Measurements from ENCODE around the gene GPX4.

GPX4 gene

GRCh38 chr19:1069009-1069779 lies 34.6 kb upstream of the GPX4 start:
- peaks cover 26% of the 10 kb centered on the region for H3K27me3 ChIP-seq (ENCODE audit: low read depth, low read length)
- peaks cover 0 to 44% of the 10 kb centered on the region in 2 donors for H3K4me1 ChIP-seq (ENCODE audit: control insufficient read depth in 1 of 2, insufficient read depth in 2 of 2, low read length in 2 of 2)
- H3K36me3 ChIP-seq (ENCODE audit: control insufficient read depth in 1 of 2, insufficient read depth in 2 of 2, low read length in 2 of 2): no peaks in the 10 kb centered on the region
- no peak overlapping the region for H3K27ac ChIP-seq (ENCODE audit: low read length)
- no peaks in the 10 kb centered on the region for H3K9me3 ChIP-seq (ENCODE audit: control insufficient read depth in 1 of 2, low read length in 2 of 2)
- H3K4me3 ChIP-seq (ENCODE audit: low read depth in 1 of 2, low read length in 2 of 2): peak overlapping the region; percentile 39 to 59

GRCh38 chr19:1070576-1070930 lies 33.2 kb upstream of the GPX4 start:
- H3K36me3 ChIP-seq (ENCODE audit: control insufficient read depth in 1 of 2, insufficient read depth in 2 of 2, low read length in 2 of 2): no peaks in the 10 kb centered on the region
- H3K9me3 ChIP-seq (ENCODE audit: control insufficient read depth in 1 of 2, low read length in 2 of 2): no peaks in the 10 kb centered on the region
- no peak overlapping the region for H3K4me3 ChIP-seq (ENCODE audit: low read depth in 1 of 2, low read length in 2 of 2)
- H3K27ac ChIP-seq (ENCODE audit: low read length): no peak overlapping the region
- peaks cover 22% of the 10 kb centered on the region for H3K27me3 ChIP-seq (ENCODE audit: low read depth, low read length)
- H3K4me1 ChIP-seq (ENCODE audit: control insufficient read depth in 1 of 2, insufficient read depth in 2 of 2, low read length in 2 of 2): peaks cover under 1 to 32% of the 10 kb centered on the region in 2 donors

- Histone ChIP-seq H3K4me1 (ENCODE audit: control insufficient read depth in 1 of 2, insufficient read depth in 2 of 2, low read length in 2 of 2) (peaks cover 4 to 28% of the 10 kb centered on the region in 2 donors), H3K27ac (ENCODE audit: low read length) (no peak overlapping the region), H3K4me3 (ENCODE audit: low read depth in 1 of 2, low read length in 2 of 2) (no peak overlapping the region), H3K9me3 (ENCODE audit: control insufficient read depth in 1 of 2, low read length in 2 of 2) (no peaks in the 10 kb centered on the region), H3K27me3 (ENCODE audit: low read depth, low read length) (peaks cover 16% of the 10 kb centered on the region), H3K36me3 (ENCODE audit: control insufficient read depth in 1 of 2, insufficient read depth in 2 of 2, low read length in 2 of 2) (no peaks in the 10 kb centered on the region)
Measured at GRCh38 chr19:1070931-1071791, 32.6 kb upstream of the GPX4 start.

- H3K4me1 ChIP-seq (ENCODE audit: control insufficient read depth in 1 of 2, insufficient read depth in 2 of 2, low read length in 2 of 2): peaks cover 4 to 15% of the 10 kb centered on the region in 2 donors
- H3K4me3 ChIP-seq (ENCODE audit: low read depth in 1 of 2, low read length in 2 of 2): no peak overlapping the region
- H3K36me3 ChIP-seq (ENCODE audit: control insufficient read depth in 1 of 2, insufficient read depth in 2 of 2, low read length in 2 of 2): no peaks in the 10 kb centered on the region
- H3K27ac ChIP-seq (ENCODE audit: low read length): no peak overlapping the region
- peaks cover 13% of the 10 kb centered on the region for H3K27me3 ChIP-seq (ENCODE audit: low read depth, low read length)
- no peaks in the 10 kb centered on the region for H3K9me3 ChIP-seq (ENCODE audit: control insufficient read depth in 1 of 2, low read length in 2 of 2)
Measured at GRCh38 chr19:1072371-1073015, 31.3 kb upstream of the GPX4 start.

GRCh38 chr19:1073063-1073955 lies 30.5 kb upstream of the GPX4 start:
- no peak overlapping the region for H3K4me3 ChIP-seq (ENCODE audit: low read depth in 1 of 2, low read length in 2 of 2)
- H3K4me1 ChIP-seq (ENCODE audit: control insufficient read depth in 1 of 2, insufficient read depth in 2 of 2, low read length in 2 of 2): peaks cover 4 to 14% of the 10 kb centered on the region in 2 donors
- H3K9me3 ChIP-seq (ENCODE audit: control insufficient read depth in 1 of 2, low read length in 2 of 2): no peaks in the 10 kb centered on the region
- H3K27me3 ChIP-seq (ENCODE audit: low read depth, low read length): peaks cover 13% of the 10 kb centered on the region
- H3K36me3 ChIP-seq (ENCODE audit: control insufficient read depth in 1 of 2, insufficient read depth in 2 of 2, low read length in 2 of 2): no peaks in the 10 kb centered on the region
- no peak overlapping the region for H3K27ac ChIP-seq (ENCODE audit: low read length)

DNA sequence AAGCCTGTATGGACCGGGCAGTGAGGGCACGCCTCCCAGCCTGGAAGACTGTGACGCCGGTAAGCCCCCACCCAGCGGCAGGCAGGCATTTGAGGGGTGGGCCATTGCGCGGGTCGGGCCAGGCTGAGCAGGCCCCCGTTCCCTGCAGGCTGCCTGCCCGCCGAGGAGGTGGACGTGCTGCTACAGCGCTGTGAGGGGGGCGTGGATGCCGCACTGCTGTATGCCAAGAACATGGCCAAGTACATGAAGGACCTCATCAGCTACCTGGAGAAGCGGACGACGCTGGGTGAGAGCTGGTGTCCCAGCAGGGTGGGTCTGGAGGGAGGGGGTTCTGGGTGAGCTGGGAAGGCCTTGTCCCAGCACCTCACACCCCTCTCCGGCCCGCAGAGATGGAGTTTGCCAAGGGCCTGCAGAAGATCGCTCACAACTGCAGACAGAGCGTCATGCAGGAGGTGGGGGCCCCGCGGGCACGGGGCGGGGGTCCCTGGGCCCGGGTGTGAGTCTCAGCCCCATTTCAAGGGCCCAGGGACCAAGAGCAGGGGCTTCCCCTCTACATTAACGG lies 29.8 kb upstream of the GPX4 start:
- no peak overlapping the region for H3K27ac ChIP-seq (ENCODE audit: low read length)
- peaks cover 4 to 14% of the 10 kb centered on the region in 2 donors for H3K4me1 ChIP-seq (ENCODE audit: control insufficient read depth in 1 of 2, insufficient read depth in 2 of 2, low read length in 2 of 2)
- H3K4me3 ChIP-seq (ENCODE audit: low read depth in 1 of 2, low read length in 2 of 2): no peak overlapping the region

GRCh38 chr19:1074544-1075283 lies 29.1 kb upstream of the GPX4 start:
- Histone ChIP-seq H3K4me1 (ENCODE audit: control insufficient read depth in 1 of 2, insufficient read depth in 2 of 2, low read length in 2 of 2) (peaks cover 4 to 9% of the 10 kb centered on the region in 2 donors), H3K36me3 (ENCODE audit: control insufficient read depth in 1 of 2, insufficient read depth in 2 of 2, low read length in 2 of 2) (no peaks in the 10 kb centered on the region), H3K27ac (ENCODE audit: low read length) (no peak overlapping the region), H3K27me3 (ENCODE audit: low read depth, low read length) (peaks cover 7% of the 10 kb centered on the region), H3K9me3 (ENCODE audit: control insufficient read depth in 1 of 2, low read length in 2 of 2) (no peaks in the 10 kb centered on the region), H3K4me3 (ENCODE audit: low read depth in 1 of 2, low read length in 2 of 2) (no peak overlapping the region)

More for the DNA sequence above, 29.8 kb upstream of the GPX4 start:
- Histone ChIP-seq H3K36me3 (ENCODE audit: control insufficient read depth in 1 of 2, insufficient read depth in 2 of 2, low read length in 2 of 2) (no peaks in the 10 kb centered on the region), H3K9me3 (ENCODE audit: control insufficient read depth in 1 of 2, low read length in 2 of 2) (no peaks in the 10 kb centered on the region), H3K27me3 (ENCODE audit: low read depth, low read length) (peaks cover 7% of the 10 kb centered on the region)

DNA sequence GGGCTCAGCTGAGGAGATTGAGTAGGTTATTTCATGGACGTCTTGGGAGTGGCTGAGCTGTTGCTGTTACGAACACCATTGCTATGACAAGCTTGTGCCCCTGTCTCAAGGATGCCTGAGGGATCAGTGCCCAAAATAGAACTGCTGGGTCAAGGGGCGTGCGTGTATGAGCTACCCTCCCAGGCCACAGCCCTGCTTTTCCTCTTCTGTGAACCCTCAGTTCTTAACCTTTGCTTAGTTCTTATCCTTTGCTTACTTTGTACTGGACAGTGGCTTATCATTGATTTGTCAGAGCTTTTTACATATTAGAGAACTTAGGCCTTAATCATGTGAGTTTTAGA lies 27.8 kb upstream of the GPX4 start:
- Histone ChIP-seq H3K9me3 (ENCODE audit: control insufficient read depth in 1 of 2, low read length in 2 of 2) (no peaks in the 10 kb centered on the region), H3K36me3 (ENCODE audit: control insufficient read depth in 1 of 2, insufficient read depth in 2 of 2, low read length in 2 of 2) (no peaks in the 10 kb centered on the region), H3K27me3 (ENCODE audit: low read depth, low read length) (peaks cover 3% of the 10 kb centered on the region), H3K27ac (ENCODE audit: low read length) (no peak overlapping the region), H3K4me3 (ENCODE audit: low read depth in 1 of 2, low read length in 2 of 2) (no peak overlapping the region), H3K4me1 (ENCODE audit: control insufficient read depth in 1 of 2, insufficient read depth in 2 of 2, low read length in 2 of 2) (peaks cover 4 to 6% of the 10 kb centered on the region in 2 donors)

- peaks cover 0 to 4% of the 10 kb centered on the region in 2 donors for H3K4me1 ChIP-seq (ENCODE audit: control insufficient read depth in 1 of 2, insufficient read depth in 2 of 2, low read length in 2 of 2)
- H3K9me3 ChIP-seq (ENCODE audit: control insufficient read depth in 1 of 2, low read length in 2 of 2): no peaks in the 10 kb centered on the region
- no peak overlapping the region for H3K27ac ChIP-seq (ENCODE audit: low read length)
- H3K36me3 ChIP-seq (ENCODE audit: control insufficient read depth in 1 of 2, insufficient read depth in 2 of 2, low read length in 2 of 2): no peaks in the 10 kb centered on the region
- peaks cover 3% of the 10 kb centered on the region for H3K27me3 ChIP-seq (ENCODE audit: low read depth, low read length)
- no peak overlapping the region for H3K4me3 ChIP-seq (ENCODE audit: low read depth in 1 of 2, low read length in 2 of 2)
Measured at GRCh38 chr19:1076951-1077350, 26.8 kb upstream of the GPX4 start.

- no peaks in the 10 kb centered on the region for H3K9me3 ChIP-seq (ENCODE audit: control insufficient read depth in 1 of 2, low read length in 2 of 2)
- no peak overlapping the region for H3K4me3 ChIP-seq (ENCODE audit: low read depth in 1 of 2, low read length in 2 of 2)
- H3K27me3 ChIP-seq (ENCODE audit: low read depth, low read length): no peaks in the 10 kb centered on the region
- peaks cover 4 to 8% of the 10 kb centered on the region in 2 donors for H3K4me1 ChIP-seq (ENCODE audit: control insufficient read depth in 1 of 2, insufficient read depth in 2 of 2, low read length in 2 of 2)
- no peak overlapping the region for H3K27ac ChIP-seq (ENCODE audit: low read length)
- H3K36me3 ChIP-seq (ENCODE audit: control insufficient read depth in 1 of 2, insufficient read depth in 2 of 2, low read length in 2 of 2): no peaks in the 10 kb centered on the region
Measured at GRCh38 chr19:1079566-1080111, 24.2 kb upstream of the GPX4 start.

All from muscle layer of duodenum (tissue), 2 donors.